Esophagus muscularis mucosa (tissue), 4 donors: ENCODE measurements around the gene NGEF. TPM values are rescaled to one million over a fixed set of nuclear protein-coding genes. Genes with fewer than 3 reads are reported as not detected.

Experiments used
- DNase-seq: peaks from one replicate; pipeline ENCODE4 v3.0.0-alpha.2; 2017; ENCODE audit errors: extremely low spot score
- H3K27ac ChIP-seq, 4 donors: fragments of 200-600 bp; sonication (generic); replicated peaks in 1 of 4; 1 replicate in 3 of 4; 2 replicates in 1 of 4; pipeline ENCODE4 v1.5.1; 2016 to 2019; ENCODE audit warnings: mild to moderate bottlenecking in 1 of 4
- H3K27me3 ChIP-seq, 4 donors: fragments of 200-600 bp; sonication (generic); one replicate each; pipeline versions ENCODE4 v1.5.1 to v1.6.0; 2016 to 2019
- H3K36me3 ChIP-seq, 4 donors: fragments of 200-600 bp; sonication (generic); one replicate each; pipeline ENCODE4 v1.5.1; 2016 to 2019
- H3K4me1 ChIP-seq, 4 donors: fragments of 200-600 bp; sonication (generic); one replicate each; pipeline ENCODE4 v1.5.1; 2016 to 2019
- H3K4me3 ChIP-seq, 4 donors: fragments of 200-600 bp; sonication (generic); 1 replicate in 2 of 4; 2 replicates in 2 of 4; pipeline ENCODE4 v1.5.1; 2016 to 2019; ENCODE audit warnings: mild to moderate bottlenecking in 4 of 4, moderate library complexity in 1 of 4
- H3K9me3 ChIP-seq, 4 donors: fragments of 200-600 bp; sonication (generic); 1 replicate in 3 of 4; 2 replicates in 1 of 4; pipeline ENCODE4 v1.5.1; 2016 to 2019
- CTCF ChIP-seq, 3 experiments: fragments of 200-600 bp in 2 of 3; fragments of 450-650 bp in 1 of 3; sonication (generic) in 2 of 3; IDR thresholded peaks; one replicate each; pipeline ENCODE4 v1.5.1; 2017 to 2019; ENCODE audit warnings: antibody characterized with exemption in 3 of 3, mild to moderate bottlenecking in 2 of 3, moderate library complexity in 1 of 3
- EP300 ChIP-seq: sonication (generic); formaldehyde crosslinking; IDR thresholded peaks from one replicate; pipeline ENCODE4 v1.6.1; 2017; ENCODE audit warnings: antibody characterized with exemption
- POLR2A ChIP-seq: fragments of 450-650 bp; IDR thresholded peaks from one replicate; pipeline ENCODE4 v1.6.1; 2017; ENCODE audit warnings: antibody characterized with exemption, moderate library complexity, mild to moderate bottlenecking, low read depth
- POLR2AphosphoS5 ChIP-seq, 2 donors: sonication (generic); formaldehyde crosslinking; IDR thresholded peaks; one replicate each; pipeline ENCODE4 v1.6.1; 2017; ENCODE audit warnings: antibody characterized with exemption in 2 of 2
- WGBS: methylation state at CpG from one replicate; pipeline ENCODE4 v1.1.5; 2018; 5-methylcytosine and 5-hydroxymethylcytosine counted together
- intact Hi-C: fragments of 100-400 bp; cut with DNase I; formaldehyde crosslinking; loops from one replicate; pipeline ENCODE4 v1.15.1; 2023
- total RNA-seq, 4 donors: library from RNA; depleted of rRNA; stranded (reverse); fragments of >200 nt; gene quantifications; one replicate each; pipeline versions ENCODE4 v1.1.0 to v1.2.1, GENCODE V29; 2016

NGEF gene
- total RNA-seq, 4 donors from 2014 or later, result 0.33 to 0.98 (median 0.52) TPM; not detected in 1

GRCh38 chr2:232898592-232899543, 114.2 kb downstream of the NGEF start:
- no peak overlapping the region for H3K27ac ChIP-seq
- TF ChIP-seq POLR2AphosphoS5 (IDR thresholded peaks at IDR 0.05), result no peak
- TF ChIP-seq POLR2A, result no peak
- no peak for TF ChIP-seq CTCF (IDR thresholded peaks at IDR 0.05)
- TF ChIP-seq EP300, result no peak
- DNase-seq, result no peak
- 70% methylated on average over 18 of the region's 18 CpGs for WGBS
- H3K4me3 ChIP-seq, result no peak overlapping the region
- H3K27me3 ChIP-seq, result peaks cover 0 to 47% (median 6%) of the 10 kb centered on the region in 4 donors
- intact Hi-C loops, result no loop called here
- no peaks in the 10 kb centered on the region for H3K36me3 ChIP-seq
- no peaks in the 10 kb centered on the region for H3K9me3 ChIP-seq
- H3K4me1 ChIP-seq, result no peaks in the 10 kb centered on the region

- H3K27ac ChIP-seq, result no peak overlapping the region
Observed at GRCh38 chr2:232897598-232898408, 115.3 kb downstream of the NGEF start.

GRCh38 chr2:232896720-232897597, 116.1 kb downstream of the NGEF start:
- TF ChIP-seq EP300 (no peak), POLR2A (no peak), POLR2AphosphoS5 (IDR thresholded peaks at IDR 0.05) (no peak), CTCF (IDR thresholded peaks at IDR 0.05) (no peak)
- peaks cover 0 to 54% (median 3%) of the 10 kb centered on the region in 4 donors for H3K27me3 ChIP-seq
- H3K4me1 ChIP-seq, result no peaks in the 10 kb centered on the region
- no peaks in the 10 kb centered on the region for H3K36me3 ChIP-seq
- H3K9me3 ChIP-seq, result no peaks in the 10 kb centered on the region
- H3K27ac ChIP-seq, result no peak overlapping the region
- 91% methylated on average over 9 of the region's 9 CpGs for WGBS
- no peak for DNase-seq
- H3K4me3 ChIP-seq, result no peak overlapping the region
- intact Hi-C loops, result no loop called here

More at GRCh38 chr2:232897598-232898408, 115.3 kb downstream of the NGEF start:
- Histone ChIP-seq H3K36me3 (no peaks in the 10 kb centered on the region), H3K4me3 (no peak overlapping the region), H3K27me3 (peaks cover 0 to 54% (median 6%) of the 10 kb centered on the region in 4 donors), H3K4me1 (no peaks in the 10 kb centered on the region), H3K9me3 (no peaks in the 10 kb centered on the region)
- intact Hi-C loops, result no loop called here
- WGBS, result 86% methylated on average over 19 of the region's 24 CpGs
- no peak for DNase-seq
- no peak for TF ChIP-seq POLR2AphosphoS5 (IDR thresholded peaks at IDR 0.05)
- TF ChIP-seq POLR2A, result no peak
- no peak for TF ChIP-seq EP300
- TF ChIP-seq CTCF (IDR thresholded peaks at IDR 0.05), result no peak

- no peak for TF ChIP-seq EP300
- TF ChIP-seq CTCF (IDR thresholded peaks at IDR 0.05), result no peak
- TF ChIP-seq POLR2A, result no peak
- TF ChIP-seq POLR2AphosphoS5 (IDR thresholded peaks at IDR 0.05), result no peak
- peaks cover 0 to 3% (median 0%) of the 10 kb centered on the region in 4 donors for H3K4me1 ChIP-seq
- intact Hi-C loops, result no loop called here
- peaks cover 0 to 54% (median 1%) of the 10 kb centered on the region in 4 donors for H3K27me3 ChIP-seq
- DNase-seq, result no peak
- H3K36me3 ChIP-seq, result no peaks in the 10 kb centered on the region
- no peak overlapping the region for H3K4me3 ChIP-seq
- no peak overlapping the region for H3K27ac ChIP-seq
- no peaks in the 10 kb centered on the region for H3K9me3 ChIP-seq
Observed at GRCh38 chr2:232896111-232896510, 116.9 kb downstream of the NGEF start.
